HG03469 (cell line): ENCODE measurements around the gene TSPAN1.

Experiments
- ATAC-seq: cut with Tn5 transposase; IDR thresholded peaks from one replicate; pipeline ENCODE4 v1.9.1; 2021; ENCODE audit warnings: mild to moderate bottlenecking, moderate library complexity, moderate number of reproducible peaks; ENCODE audit not compliant: unreplicated experiment

Gene TSPAN1

DNA sequence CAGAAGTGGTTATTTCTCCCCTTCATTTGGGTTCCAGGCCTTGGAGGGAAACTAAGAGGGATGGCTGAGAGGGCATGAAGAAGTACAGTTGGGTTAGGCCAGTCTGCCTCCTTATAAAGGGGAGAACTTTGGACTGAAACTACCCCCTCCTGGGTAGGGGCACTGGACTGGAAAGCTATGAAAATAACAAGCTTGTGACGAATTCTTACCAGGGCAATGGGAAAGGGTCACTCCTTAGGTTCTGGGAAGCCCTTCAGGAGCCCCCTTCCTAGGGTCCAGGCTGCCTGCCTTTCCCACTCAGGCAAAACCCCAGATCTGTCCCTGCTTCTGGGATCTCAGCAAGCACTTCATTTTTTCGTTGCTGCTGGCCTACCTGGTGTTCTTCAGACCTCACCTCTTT is 11.2 kb downstream of the TSPAN1 start:
- no peak for ATAC-seq

DNA sequence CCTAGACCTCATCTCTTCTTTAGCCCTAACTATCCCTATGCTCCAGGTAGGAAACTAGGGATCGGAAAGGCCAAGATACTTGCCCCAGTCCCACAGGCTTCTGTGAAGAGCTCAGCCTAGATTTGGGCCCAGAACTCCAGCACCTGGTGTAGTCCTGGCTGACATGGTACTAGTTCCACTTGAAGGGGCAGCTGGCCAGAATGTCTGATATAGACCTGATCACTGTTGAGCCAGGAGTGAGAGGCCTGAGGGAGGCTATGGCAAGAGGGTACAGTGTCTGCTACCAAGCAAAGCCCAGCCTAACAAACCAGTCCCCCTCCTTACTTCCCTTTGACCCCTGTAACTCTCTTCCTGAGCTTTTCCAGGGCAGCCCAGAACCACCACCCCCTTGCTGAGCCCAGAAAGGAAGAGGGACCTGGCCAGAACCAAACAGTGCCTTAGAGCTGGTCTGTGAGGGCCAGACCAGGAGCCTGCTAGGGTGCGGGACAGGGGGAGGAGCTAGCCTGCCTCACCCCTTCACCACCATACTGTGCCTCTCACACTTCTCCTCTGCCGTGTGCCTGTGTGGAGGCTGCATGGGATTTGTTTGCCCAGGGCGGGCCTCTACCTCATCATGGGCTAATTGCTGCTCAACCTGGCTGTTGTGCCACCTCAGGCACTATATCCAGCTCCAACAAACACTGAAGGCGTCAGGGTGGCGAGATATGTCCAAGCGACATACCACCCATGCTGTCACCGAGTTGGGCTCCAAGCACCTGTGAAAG is 12.4 kb downstream of the TSPAN1 start:
- ATAC-seq = no peak

- no peak for ATAC-seq
Observed at GRCh38 chr1:46188295-46189030, 13.6 kb downstream of the TSPAN1 start.

- ATAC-seq = no peak
Observed at GRCh38 chr1:46190539-46190938, 15.7 kb downstream of the TSPAN1 start.

GRCh38 chr1:46191033-46191701 is 16.3 kb downstream of the TSPAN1 start:
- no peak for ATAC-seq

DNA sequence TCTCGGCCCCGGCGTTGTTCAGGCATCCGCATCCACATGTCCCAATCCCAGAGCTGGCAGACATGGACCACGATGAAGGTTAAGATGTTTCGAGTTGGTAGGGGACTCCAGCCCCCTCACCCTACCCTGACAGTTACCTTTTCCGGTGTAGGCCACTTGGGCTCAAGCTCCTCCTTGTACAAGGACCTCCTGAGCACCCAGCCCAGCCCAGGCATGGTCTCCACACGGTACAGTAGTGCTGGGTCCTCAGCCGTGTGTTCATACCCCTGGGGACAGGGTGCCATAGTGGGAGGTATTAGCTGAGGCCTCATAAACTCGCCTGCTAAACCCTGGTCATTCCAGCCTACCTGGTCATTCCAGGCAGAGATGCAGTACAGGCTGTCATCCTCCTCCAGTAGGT is 17.3 kb downstream of the TSPAN1 start:
- no peak for ATAC-seq

GRCh38 chr1:46193285-46193684 is 18.4 kb downstream of the TSPAN1 start:
- ATAC-seq = no peak

DNA sequence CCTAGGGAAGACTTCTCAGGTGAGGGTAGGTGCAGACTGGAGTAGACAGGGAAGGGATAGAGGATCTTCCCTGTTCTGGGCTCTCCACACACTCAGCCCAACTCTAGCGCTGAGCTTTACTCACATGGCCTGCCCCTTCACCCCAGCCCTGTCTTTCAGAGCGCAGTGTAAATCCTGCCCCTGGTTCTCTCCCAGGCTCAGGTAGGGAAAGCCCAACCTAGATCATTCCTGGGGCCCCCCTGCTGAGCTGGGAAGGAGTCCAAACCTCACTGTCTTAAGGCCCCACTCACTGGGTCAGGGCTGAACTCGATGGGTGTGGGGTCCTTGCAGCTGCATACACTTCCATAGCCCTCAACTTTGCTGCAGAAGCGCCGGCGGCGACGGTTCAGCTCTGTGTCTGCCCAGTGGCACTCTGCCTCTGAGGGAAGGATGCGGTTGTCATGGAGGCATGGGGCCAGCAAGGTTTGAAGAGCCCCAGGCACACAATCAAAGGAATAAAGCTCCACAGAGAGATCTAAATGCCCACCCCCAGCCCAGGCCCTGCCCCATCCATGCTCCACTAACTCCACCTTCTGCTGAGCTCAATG is 19.2 kb downstream of the TSPAN1 start:
- no peak for ATAC-seq

- no peak for ATAC-seq
Observed at GRCh38 chr1:46194641-46195193, 19.8 kb downstream of the TSPAN1 start.

- no peak for ATAC-seq
Observed at GRCh38 chr1:46196609-46197008, 21.7 kb downstream of the TSPAN1 start.

GRCh38 chr1:46197560-46197963 is 22.7 kb downstream of the TSPAN1 start:
- ATAC-seq = no peak

- peak; percentile 53 for ATAC-seq
Observed at GRCh38 chr1:46197964-46198811, 23.3 kb downstream of the TSPAN1 start, which contains the start of gene POMGNT1. TSS of gene POMGNT1 (minus strand) at chr1:46198434. CDS start at chr1:46197821, 613 bp downstream.

GRCh38 chr1:46199233-46199749 is 24.4 kb downstream of the TSPAN1 start:
- no peak for ATAC-seq

DNA sequence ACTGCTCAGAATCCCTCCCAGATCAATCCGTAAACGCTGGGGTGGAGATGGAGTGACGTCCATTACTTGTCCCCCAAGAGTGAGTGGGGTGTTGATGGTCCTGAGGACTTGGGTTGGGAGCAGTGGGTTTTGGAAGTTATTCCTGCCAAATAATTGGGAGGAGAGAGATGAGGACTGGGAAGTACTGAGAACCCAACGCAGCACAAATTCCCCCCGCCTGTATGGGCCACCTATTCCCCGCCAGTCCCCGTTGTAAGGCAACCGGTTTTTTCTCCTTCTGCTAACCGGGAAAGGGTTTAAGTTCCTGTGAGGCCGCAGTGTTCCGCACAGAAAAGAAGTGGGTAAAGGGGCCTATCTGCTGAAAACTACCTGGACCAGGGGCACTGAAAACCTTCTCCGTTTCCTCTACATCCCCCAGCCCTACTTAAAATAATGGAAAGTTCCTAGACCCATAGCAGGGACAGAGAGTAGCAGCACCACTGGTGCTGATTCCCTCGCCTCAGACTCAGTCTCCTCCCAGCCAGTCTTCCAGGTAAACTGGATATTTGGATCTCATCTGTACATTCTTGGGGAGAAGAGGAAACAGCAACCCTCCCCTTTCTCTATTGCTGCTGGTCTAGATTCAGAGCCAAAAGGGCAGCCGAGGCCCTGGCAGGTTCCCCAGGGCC is 29.0 kb downstream of the TSPAN1 start:
- ATAC-seq = no peak

DNA sequence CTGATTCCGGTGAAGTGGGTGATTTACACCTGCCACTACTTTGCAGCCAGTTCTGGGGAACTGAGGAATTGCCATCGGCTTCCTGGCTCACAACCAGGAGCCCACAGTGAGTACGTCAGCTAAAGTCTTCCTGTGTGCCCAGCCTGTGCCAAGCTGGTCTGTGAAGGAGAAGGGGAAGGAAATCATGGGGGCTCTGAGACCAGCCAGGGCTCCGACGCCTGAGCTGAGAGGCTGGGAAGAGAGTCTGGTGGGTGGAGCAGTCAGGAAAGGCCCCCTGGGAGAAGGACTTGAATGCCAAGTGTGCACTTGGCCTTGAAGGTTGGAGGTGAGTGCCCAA is 29.5 kb downstream of the TSPAN1 start:
- ATAC-seq = no peak

DNA sequence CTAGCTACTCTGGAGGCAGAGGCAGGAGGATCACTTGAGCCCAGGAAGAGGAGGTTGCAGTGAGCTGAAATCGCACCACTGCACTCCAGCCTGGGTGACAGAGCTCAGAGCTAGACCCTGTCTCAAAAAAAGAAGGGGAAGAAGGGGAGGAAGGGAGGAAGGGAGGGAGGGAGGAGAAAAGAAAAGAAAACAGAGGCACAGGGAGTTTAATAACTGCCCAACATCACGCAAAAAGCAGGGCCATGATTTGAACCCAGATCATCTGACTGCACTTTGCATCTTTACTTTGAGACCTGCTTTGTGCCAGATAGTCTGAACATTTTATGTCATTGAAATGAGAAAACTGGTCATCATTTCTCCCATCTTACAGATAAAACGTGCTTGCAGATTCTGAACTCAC is 30.3 kb downstream of the TSPAN1 start:
- no peak for ATAC-seq

- ATAC-seq = no peak
Observed at GRCh38 chr1:46205791-46206190, 30.9 kb downstream of the TSPAN1 start.

DNA sequence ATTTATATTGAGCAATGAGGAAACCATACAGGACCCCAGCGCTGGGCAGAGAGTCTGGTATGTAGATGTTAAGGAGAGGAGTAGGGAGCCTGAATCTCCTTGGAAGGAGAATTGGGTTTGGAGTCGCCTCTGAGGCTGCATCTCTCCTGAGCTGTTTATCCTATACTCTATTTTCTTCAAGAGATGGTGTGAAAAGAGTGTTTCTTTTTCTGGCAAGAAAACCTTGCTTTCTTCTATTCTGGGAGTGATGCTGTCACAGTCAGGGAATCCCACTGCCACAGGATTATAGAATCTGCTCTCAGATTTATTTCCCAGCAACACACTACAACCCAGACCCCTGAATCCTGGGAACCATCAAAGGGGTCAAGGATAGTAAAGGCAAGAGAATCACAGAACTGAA is 31.5 kb downstream of the TSPAN1 start:
- no peak for ATAC-seq

GRCh38 chr1:46210561-46210960 is 35.7 kb downstream of the TSPAN1 start:
- no peak for ATAC-seq
